HTERT RPE-1 (cell line): Measurements from ENCODE around the gene MYL1.

ENCODE experiments used
- in situ Hi-C: fragments of 300-500 bp; cut with MboI; formaldehyde crosslinking; loops from 4 replicates; pipeline ENCODE4 v1.14.3; 2020; ENCODE audit warnings: low sequenced_read_pairs

The MYL1 gene

GRCh38 chr2:210315015-210315788, at the start of gene MYL1:
TSS of gene MYL1 (minus strand) at chr2:210315174. CDS start at chr2:210315042, 132 bp downstream.
- in situ Hi-C loops, result no loop called here

- in situ Hi-C loops, result no loop called here
Measured at GRCh38 chr2:210363876-210364275, 48.9 kb upstream of the MYL1 start.

- in situ Hi-C loops, result no loop called here
Measured at GRCh38 chr2:210363261-210363660, 48.3 kb upstream of the MYL1 start.

- in situ Hi-C loops, result no loop called here
Measured at GRCh38 chr2:210360412-210360811, 45.4 kb upstream of the MYL1 start.

GRCh38 chr2:210356944-210357343, 42.0 kb upstream of the MYL1 start:
- in situ Hi-C loops, result no loop called here

- in situ Hi-C loops, result no loop called here
Measured at GRCh38 chr2:210337159-210337558, 22.2 kb upstream of the MYL1 start.

GRCh38 chr2:210324906-210325305, 9.9 kb upstream of the MYL1 start:
- in situ Hi-C loops, result no loop called here

- in situ Hi-C loops, result no loop called here
Measured at GRCh38 chr2:210324458-210324857, 9.5 kb upstream of the MYL1 start.

GRCh38 chr2:210323003-210323402, 8.0 kb upstream of the MYL1 start:
- in situ Hi-C loops, result no loop called here

- in situ Hi-C loops, result no loop called here
Measured at GRCh38 chr2:210318891-210319290, 3.9 kb upstream of the MYL1 start.

GRCh38 chr2:210318486-210318885, 3.5 kb upstream of the MYL1 start:
- in situ Hi-C loops, result no loop called here

GRCh38 chr2:210310550-210310949, 4.4 kb downstream of the MYL1 start:
- in situ Hi-C loops, result no loop called here

GRCh38 chr2:210309548-210310233, 5.3 kb downstream of the MYL1 start:
- in situ Hi-C loops, result no loop called here

- in situ Hi-C loops, result no loop called here
Measured at GRCh38 chr2:210303498-210303897, 11.5 kb downstream of the MYL1 start.

GRCh38 chr2:210302326-210302725, 12.6 kb downstream of the MYL1 start:
- in situ Hi-C loops, result no loop called here

GRCh38 chr2:210299866-210300373, 15.1 kb downstream of the MYL1 start:
- in situ Hi-C loops, result no loop called here

- in situ Hi-C loops, result no loop called here
Measured at GRCh38 chr2:210288408-210288807, 26.6 kb downstream of the MYL1 start.

GRCh38 chr2:210287301-210287700, 27.7 kb downstream of the MYL1 start:
- in situ Hi-C loops, result no loop called here

- in situ Hi-C loops, result no loop called here
Measured at GRCh38 chr2:210286123-210286680, 28.8 kb downstream of the MYL1 start.

- in situ Hi-C loops, result no loop called here
Measured at GRCh38 chr2:210277133-210277532, 37.8 kb downstream of the MYL1 start.

- in situ Hi-C loops, result no loop called here
Measured at GRCh38 chr2:210271300-210271699, 43.7 kb downstream of the MYL1 start.

GRCh38 chr2:210269148-210269547, 45.8 kb downstream of the MYL1 start:
- in situ Hi-C loops, result no loop called here
